ENCODE measurements around the gene NOC4L. TPM values are rescaled to one million over a fixed set of nuclear protein-coding genes. Genes with fewer than 3 reads are reported as not detected.

The NOC4L gene
- total RNA-seq, 4 donors from 2014 or later = 7.5 to 13.4 (median 9.5) TPM

DNA sequence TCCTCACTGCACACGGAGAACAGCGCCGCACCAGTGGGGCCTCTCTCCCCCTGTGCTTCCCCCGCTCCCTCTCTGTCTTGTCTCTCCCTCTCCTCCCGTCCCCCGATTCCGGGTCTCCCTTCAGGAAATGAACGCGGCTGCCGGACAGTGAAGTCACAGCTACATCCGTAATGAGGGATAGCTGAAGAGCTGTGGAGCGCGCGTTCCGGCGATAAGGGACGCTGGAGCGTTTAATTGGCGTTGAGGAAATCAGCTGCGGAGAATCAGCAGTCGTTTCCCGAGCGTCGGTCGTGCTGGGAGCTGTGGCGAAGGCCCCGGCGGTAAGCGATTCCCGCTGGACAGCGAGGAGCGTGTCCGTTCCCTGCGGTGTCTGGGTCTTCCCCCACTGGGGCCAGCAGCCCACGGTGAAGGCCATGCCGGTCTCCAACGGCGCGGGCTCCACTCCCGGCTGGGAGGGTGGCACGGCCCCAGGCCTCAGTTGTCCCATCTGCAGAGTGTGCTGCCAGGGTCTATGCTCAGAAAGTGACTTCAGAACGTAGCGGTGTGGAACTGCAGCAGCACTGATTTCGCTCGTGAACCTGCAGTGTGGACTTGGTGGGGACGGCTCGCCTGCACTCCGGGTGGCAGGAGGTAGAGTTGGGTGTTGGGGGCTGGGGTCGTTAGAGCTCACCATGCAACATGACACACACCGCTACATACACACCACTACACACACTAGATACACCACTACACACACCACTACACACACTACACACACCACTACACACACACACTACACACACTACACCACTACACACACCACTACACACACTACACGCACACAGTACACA is 10.9 kb downstream of the NOC4L start:
- H3K27me3 ChIP-seq = peaks cover under 1% of the 10 kb centered on the region
- H3K27ac ChIP-seq = no peak overlapping the region
- TF ChIP-seq POLR2AphosphoS5 (IDR thresholded peaks at IDR 0.05) (no peak), POLR2A (IDR thresholded peaks at IDR 0.05) (no peak), EP300 (IDR thresholded peaks at IDR 0.05) (no peak)
- TF ChIP-seq, protein P1, sequence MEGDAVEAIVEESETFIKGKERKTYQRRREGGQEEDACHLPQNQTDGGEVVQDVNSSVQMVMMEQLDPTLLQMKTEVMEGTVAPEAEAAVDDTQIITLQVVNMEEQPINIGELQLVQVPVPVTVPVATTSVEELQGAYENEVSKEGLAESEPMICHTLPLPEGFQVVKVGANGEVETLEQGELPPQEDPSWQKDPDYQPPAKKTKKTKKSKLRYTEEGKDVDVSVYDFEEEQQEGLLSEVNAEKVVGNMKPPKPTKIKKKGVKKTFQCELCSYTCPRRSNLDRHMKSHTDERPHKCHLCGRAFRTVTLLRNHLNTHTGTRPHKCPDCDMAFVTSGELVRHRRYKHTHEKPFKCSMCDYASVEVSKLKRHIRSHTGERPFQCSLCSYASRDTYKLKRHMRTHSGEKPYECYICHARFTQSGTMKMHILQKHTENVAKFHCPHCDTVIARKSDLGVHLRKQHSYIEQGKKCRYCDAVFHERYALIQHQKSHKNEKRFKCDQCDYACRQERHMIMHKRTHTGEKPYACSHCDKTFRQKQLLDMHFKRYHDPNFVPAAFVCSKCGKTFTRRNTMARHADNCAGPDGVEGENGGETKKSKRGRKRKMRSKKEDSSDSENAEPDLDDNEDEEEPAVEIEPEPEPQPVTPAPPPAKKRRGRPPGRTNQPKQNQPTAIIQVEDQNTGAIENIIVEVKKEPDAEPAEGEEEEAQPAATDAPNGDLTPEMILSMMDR (IDR thresholded peaks at IDR 0.05) = no peak
- peaks cover 0 to 49% of the 10 kb centered on the region in 2 donors for H3K36me3 ChIP-seq
- WGBS, 2 donors (ENCODE audit: low coverage in 1 of 2) = 81 to 100% methylated on average over 4 to 13 of the region's 51 CpGs
- H3K4me1 ChIP-seq = peaks cover 0 to 11% (median 5%) of the 10 kb centered on the region in 3 donors
- H3K4me3 ChIP-seq = no peak overlapping the region
- no peaks in the 10 kb centered on the region for H3K9me3 ChIP-seq
- ATAC-seq = no peak

DNA sequence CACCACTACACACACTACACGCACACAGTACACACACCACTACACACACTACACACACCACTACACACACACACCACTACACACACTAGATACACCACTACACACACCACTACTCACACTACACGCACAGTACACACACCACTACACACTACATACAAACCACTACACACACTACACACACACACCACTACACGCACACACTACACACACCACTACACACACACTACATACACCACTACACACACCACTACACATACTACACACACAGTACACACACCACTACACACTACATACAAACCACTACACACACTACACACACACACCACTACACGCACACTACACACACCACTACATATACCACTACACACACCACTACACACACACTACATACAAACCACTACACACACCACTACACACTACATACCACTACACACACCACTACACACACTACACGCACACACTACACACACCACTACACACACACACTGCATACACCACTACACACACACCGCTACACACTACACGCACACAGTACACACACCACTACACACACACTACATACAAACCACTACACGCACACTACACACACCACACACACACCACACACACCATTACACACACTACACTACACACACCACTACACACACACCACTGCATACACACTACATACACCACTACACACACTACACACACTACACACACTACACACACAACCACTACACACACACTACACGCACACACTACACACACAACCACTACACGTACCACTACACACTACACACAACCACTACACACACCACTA is 11.7 kb downstream of the NOC4L start:
- Histone ChIP-seq H3K9me3 (no peaks in the 10 kb centered on the region), H3K27ac (no peak overlapping the region), H3K27me3 (peaks cover 8% of the 10 kb centered on the region), H3K4me1 (peaks cover 0 to 11% (median 5%) of the 10 kb centered on the region in 3 donors), H3K4me3 (no peak overlapping the region), H3K36me3 (peaks cover 0 to 43% of the 10 kb centered on the region in 2 donors)
- no peak for ATAC-seq
- 80 to 81% methylated on average over 7 to 10 of the region's 10 CpGs for WGBS, 2 donors (ENCODE audit: low coverage in 1 of 2)
- TF ChIP-seq, protein P1 (IDR thresholded peaks at IDR 0.05) = no peak
- TF ChIP-seq POLR2AphosphoS5 (IDR thresholded peaks at IDR 0.05) (no peak), EP300 (IDR thresholded peaks at IDR 0.05) (no peak), POLR2A (IDR thresholded peaks at IDR 0.05) (no peak)

DNA sequence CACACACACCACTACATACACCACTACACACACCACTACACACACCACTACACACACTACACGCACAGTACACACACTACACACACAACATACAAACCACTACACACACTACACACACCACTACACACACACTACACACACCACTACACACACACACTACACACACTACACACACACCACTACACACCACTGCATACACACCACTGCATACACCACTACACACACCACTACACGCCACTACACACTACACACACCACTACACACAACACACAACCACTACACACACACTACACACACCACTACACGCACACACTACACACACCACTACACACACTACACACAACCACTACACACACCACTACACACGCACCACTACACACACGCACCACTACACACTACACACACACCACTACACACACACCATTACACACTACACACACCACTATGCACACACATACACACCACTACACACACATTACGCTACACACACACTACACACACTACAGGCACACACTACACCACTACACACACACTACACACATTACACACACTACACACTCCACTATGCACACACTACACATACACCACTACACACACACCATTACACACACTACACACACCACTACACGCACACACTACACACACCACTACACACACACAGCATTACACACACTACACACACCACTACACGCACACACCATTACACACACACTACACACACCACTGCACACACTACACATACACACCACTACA is 12.5 kb downstream of the NOC4L start:
- H3K36me3 ChIP-seq = peaks cover 0 to 35% of the 10 kb centered on the region in 2 donors
- WGBS, 2 donors (ENCODE audit: low coverage in 1 of 2) = 74 to 82% methylated on average over 8 of the region's 8 CpGs
- peaks cover 0 to 11% (median 5%) of the 10 kb centered on the region in 3 donors for H3K4me1 ChIP-seq
- ATAC-seq = no peak
- no peak overlapping the region for H3K4me3 ChIP-seq
- TF ChIP-seq, protein P1 (IDR thresholded peaks at IDR 0.05) = no peak
- TF ChIP-seq EP300 (IDR thresholded peaks at IDR 0.05) (no peak), POLR2AphosphoS5 (IDR thresholded peaks at IDR 0.05) (no peak), POLR2A (IDR thresholded peaks at IDR 0.05) (no peak)
- H3K9me3 ChIP-seq = no peaks in the 10 kb centered on the region
- H3K27me3 ChIP-seq = peaks cover 11% of the 10 kb centered on the region
- no peak overlapping the region for H3K27ac ChIP-seq

DNA sequence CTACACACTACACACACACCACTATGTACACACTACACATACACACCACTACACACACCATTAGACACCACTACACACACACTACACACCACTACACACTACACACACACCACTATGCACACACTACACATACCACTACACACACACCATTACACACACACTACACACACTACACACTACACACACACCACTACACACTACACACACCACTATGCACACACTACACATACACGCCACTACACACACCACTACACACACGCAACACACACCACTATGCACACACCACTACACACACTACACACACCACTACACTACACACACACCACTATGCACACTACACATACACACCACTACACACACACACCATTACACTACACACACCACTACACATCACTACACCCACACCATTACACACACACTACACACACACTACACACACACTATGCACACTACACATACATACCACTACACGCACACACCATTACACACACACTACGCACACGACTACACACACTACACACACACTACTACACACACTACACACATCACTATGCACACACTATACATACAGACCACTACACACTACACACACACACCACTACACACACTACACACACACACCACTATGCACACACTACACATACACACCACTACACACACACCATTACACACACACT is 13.6 kb downstream of the NOC4L start:
- peaks cover 0 to 22% (median 7%) of the 10 kb centered on the region in 3 donors for H3K4me1 ChIP-seq
- H3K27ac ChIP-seq = no peak overlapping the region
- peaks cover 0 to 27% of the 10 kb centered on the region in 2 donors for H3K36me3 ChIP-seq
- no peak overlapping the region for H3K4me3 ChIP-seq
- peaks cover 22% of the 10 kb centered on the region for H3K27me3 ChIP-seq
- TF ChIP-seq EP300 (IDR thresholded peaks at IDR 0.05) (no peak), POLR2AphosphoS5 (IDR thresholded peaks at IDR 0.05) (no peak), POLR2A (IDR thresholded peaks at IDR 0.05) (no peak)
- TF ChIP-seq, protein P1 (IDR thresholded peaks at IDR 0.05) = no peak
- ATAC-seq = no peak
- H3K9me3 ChIP-seq = no peaks in the 10 kb centered on the region
- WGBS, 2 donors (ENCODE audit: low coverage in 1 of 2) = 89 to 91% methylated on average over 5 of the region's 5 CpGs
